CD4-positive, alpha-beta memory T cell (primary cell): ENCODE measurements around the gene TEAD1. TPM values are rescaled to one million over a fixed set of nuclear protein-coding genes. Genes with fewer than 3 reads are reported as not detected.

Experiments
- CTCF ChIA-PET: fragments of 350-600 bp; sonication (Branson Sonifier 250); formaldehyde crosslinking; loops from one replicate; lab custom pipeline; 2021; ENCODE audit warnings: inconsistent platforms; ENCODE audit not compliant: partially characterized antibody; lab: Charles Lee
- POLR2A ChIA-PET: fragments of 350-600 bp; sonication (Branson Sonifier 250); formaldehyde crosslinking; loops from one replicate; lab custom pipeline; 2021; ENCODE audit not compliant: partially characterized antibody; lab: Charles Lee
- DNase-seq, 5 donors: peaks; one replicate each; pipeline versions ENCODE4 v3.0.0 to v3.0.0-alpha.2; 2020 to 2022; ENCODE audit warnings: mixed read lengths in 1 of 5
- H3K27ac ChIP-seq: one replicate; pipeline ENCODE4 v1.7.0; 2013; ENCODE audit warnings: low read depth, low read length
- H3K27me3 ChIP-seq: 2 replicates; pipeline ENCODE4 v1.7.0; 2013; ENCODE audit warnings: mild to moderate bottlenecking, low read length, moderate library complexity; ENCODE audit not compliant: insufficient read depth
- H3K36me3 ChIP-seq: 2 replicates; pipeline ENCODE4 v1.7.0; 2013; ENCODE audit warnings: mild to moderate bottlenecking, low read length, moderate library complexity; ENCODE audit not compliant: insufficient read depth
- H3K4me1 ChIP-seq: 2 replicates; pipeline ENCODE4 v1.7.0; 2013; ENCODE audit warnings: mild to moderate bottlenecking, low read length, moderate library complexity; ENCODE audit not compliant: insufficient read depth
- H3K4me3 ChIP-seq, 2 donors: one replicate each; pipeline ENCODE4 v1.7.0; 2013; ENCODE audit warnings: low read length in 2 of 2, mild to moderate bottlenecking in 1 of 2
- H3K9me3 ChIP-seq, 2 donors: one replicate each; pipeline ENCODE4 v1.7.0; 2013; ENCODE audit warnings: low read length in 2 of 2, control low read depth in 1 of 2; ENCODE audit not compliant: control insufficient read depth in 1 of 2
- H3K27ac Mint-ChIP-seq, 7 donors: one replicate each; pipeline ENCODE4 v1.8.0; 2020 to 2021; ENCODE audit warnings: mixed read lengths in 7 of 7, mild to moderate bottlenecking in 6 of 7, inconsistent platforms in 3 of 7, moderate library complexity in 3 of 7
- H3K27me3 Mint-ChIP-seq, 2 donors: one replicate each; pipeline ENCODE4 v1.8.0; 2020 to 2021; ENCODE audit warnings: mixed read lengths in 2 of 2
- H3K36me3 Mint-ChIP-seq, 2 donors: one replicate each; pipeline ENCODE4 v1.8.0; 2020 to 2021; ENCODE audit warnings: mixed read lengths in 2 of 2, inconsistent platforms in 1 of 2, mild to moderate bottlenecking in 1 of 2
- H3K4me1 Mint-ChIP-seq, 4 donors: one replicate each; pipeline ENCODE4 v1.8.0; 2020 to 2021; ENCODE audit warnings: mixed read lengths in 4 of 4, mild to moderate bottlenecking in 1 of 4
- H3K4me3 Mint-ChIP-seq, 8 donors: one replicate each; pipeline ENCODE4 v1.8.0; 2020 to 2021; ENCODE audit warnings: mixed read lengths in 8 of 8, mild to moderate bottlenecking in 7 of 8, moderate library complexity in 6 of 8, inconsistent platforms in 3 of 8
- H3K9me3 Mint-ChIP-seq, 8 donors: one replicate each; pipeline ENCODE4 v1.8.0; 2020 to 2021; ENCODE audit warnings: mixed read lengths in 8 of 8, mild to moderate bottlenecking in 5 of 8, inconsistent platforms in 3 of 8, moderate library complexity in 1 of 8
- intact Hi-C: fragments of 100-400 bp; cut with micrococcal nuclease; formaldehyde crosslinking; loops from one replicate; pipeline ENCODE4 v1.15.1; 2023
- polyA plus RNA-seq, 2 donors: library from polyadenylated mRNA; unstranded; fragments of 300-500 nt; fragmentation: Illumina TruSeq; gene quantifications; one replicate each; pipeline ENCODE4 v1.2.3, GENCODE V29; 2021
- total RNA-seq, 2 experiments: library from RNA; stranded (reverse); gene quantifications; one replicate each; pipeline ENCODE4 v1.2.3, GENCODE V29; 2021

TEAD1 gene
- total and polyA plus RNA-seq, 4 experiments from 2014 or later = 0.15 to 1.1 (median 0.52) TPM; not detected in 1

DNA sequence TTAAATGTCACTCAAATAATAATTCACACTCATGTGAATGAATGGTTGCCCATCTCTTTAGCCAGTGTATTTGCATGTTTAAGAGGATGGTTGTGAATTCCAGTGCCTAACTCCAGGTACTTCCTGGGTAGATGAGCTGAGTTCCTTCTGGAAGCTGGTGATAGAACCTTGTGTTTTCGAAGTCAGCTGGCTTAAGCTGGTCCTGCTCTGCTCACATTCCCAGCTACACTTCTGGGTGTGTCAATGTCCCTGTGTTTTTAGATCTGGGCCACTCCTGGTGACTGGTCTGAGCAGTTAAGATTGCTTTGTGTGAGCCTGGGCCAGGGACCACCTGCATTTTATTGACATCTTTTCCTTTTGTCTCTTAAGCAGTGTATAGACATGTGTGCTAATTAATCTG, 10.6 kb downstream of the TEAD1 start:
- POLR2A ChIA-PET = no interaction called here
- no peak overlapping the region for H3K27ac ChIP-seq
- H3K4me3 ChIP-seq = no peak overlapping the region
- H3K9me3 Mint-ChIP-seq = peaks cover 0 to 3% (median 0%) of the 10 kb centered on the region in 8 donors
- no peak overlapping the region for H3K4me3 Mint-ChIP-seq
- intact Hi-C loops = no loop called here
- no peak for DNase-seq
- no peaks in the 10 kb centered on the region for H3K36me3 Mint-ChIP-seq
- peaks cover 0 to 10% (median 8%) of the 10 kb centered on the region in 4 donors for H3K4me1 Mint-ChIP-seq
- H3K27me3 Mint-ChIP-seq = peaks cover 38 to 62% of the 10 kb centered on the region in 2 donors
- no peak overlapping the region for H3K27ac Mint-ChIP-seq
- no peaks in the 10 kb centered on the region for H3K9me3 ChIP-seq
- H3K4me1 ChIP-seq = no peaks in the 10 kb centered on the region
- CTCF ChIA-PET = no interaction called here
- H3K27me3 ChIP-seq = peaks cover 7% of the 10 kb centered on the region
- no peaks in the 10 kb centered on the region for H3K36me3 ChIP-seq

DNA sequence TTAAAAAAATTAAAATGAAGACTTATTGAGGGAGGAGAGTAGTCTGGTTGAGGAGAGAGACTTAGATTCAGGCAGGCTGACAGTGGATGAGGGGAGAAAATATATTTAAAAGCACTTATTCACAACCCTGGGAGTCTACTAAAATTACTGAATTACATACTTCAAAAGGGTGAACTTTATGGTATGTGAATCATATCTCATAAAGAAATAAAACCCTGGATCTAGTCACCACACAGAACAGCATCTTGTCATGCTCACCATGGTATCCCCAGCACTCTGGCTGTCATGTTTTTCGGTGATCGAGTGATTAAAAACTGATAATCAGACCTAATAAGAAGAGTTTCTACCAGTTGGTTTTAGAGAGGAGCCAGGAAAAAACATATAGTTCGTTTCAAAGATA, 11.0 kb downstream of the TEAD1 start:
- Mint-ChIP-seq H3K4me3 (no peak overlapping the region), H3K9me3 (peaks cover 0 to 3% (median 0%) of the 10 kb centered on the region in 8 donors), H3K27ac (no peak overlapping the region), H3K36me3 (no peaks in the 10 kb centered on the region), H3K27me3 (peaks cover 36 to 60% of the 10 kb centered on the region in 2 donors), H3K4me1 (peaks cover 0 to 7% (median 7%) of the 10 kb centered on the region in 4 donors)
- Histone ChIP-seq H3K4me1 (no peaks in the 10 kb centered on the region), H3K36me3 (no peaks in the 10 kb centered on the region), H3K27me3 (peaks cover 7% of the 10 kb centered on the region), H3K4me3 (no peak overlapping the region), H3K9me3 (no peaks in the 10 kb centered on the region), H3K27ac (no peak overlapping the region)
- intact Hi-C loops = no loop called here
- DNase-seq = no peak
- POLR2A ChIA-PET = no interaction called here
- CTCF ChIA-PET = no interaction called here

DNA sequence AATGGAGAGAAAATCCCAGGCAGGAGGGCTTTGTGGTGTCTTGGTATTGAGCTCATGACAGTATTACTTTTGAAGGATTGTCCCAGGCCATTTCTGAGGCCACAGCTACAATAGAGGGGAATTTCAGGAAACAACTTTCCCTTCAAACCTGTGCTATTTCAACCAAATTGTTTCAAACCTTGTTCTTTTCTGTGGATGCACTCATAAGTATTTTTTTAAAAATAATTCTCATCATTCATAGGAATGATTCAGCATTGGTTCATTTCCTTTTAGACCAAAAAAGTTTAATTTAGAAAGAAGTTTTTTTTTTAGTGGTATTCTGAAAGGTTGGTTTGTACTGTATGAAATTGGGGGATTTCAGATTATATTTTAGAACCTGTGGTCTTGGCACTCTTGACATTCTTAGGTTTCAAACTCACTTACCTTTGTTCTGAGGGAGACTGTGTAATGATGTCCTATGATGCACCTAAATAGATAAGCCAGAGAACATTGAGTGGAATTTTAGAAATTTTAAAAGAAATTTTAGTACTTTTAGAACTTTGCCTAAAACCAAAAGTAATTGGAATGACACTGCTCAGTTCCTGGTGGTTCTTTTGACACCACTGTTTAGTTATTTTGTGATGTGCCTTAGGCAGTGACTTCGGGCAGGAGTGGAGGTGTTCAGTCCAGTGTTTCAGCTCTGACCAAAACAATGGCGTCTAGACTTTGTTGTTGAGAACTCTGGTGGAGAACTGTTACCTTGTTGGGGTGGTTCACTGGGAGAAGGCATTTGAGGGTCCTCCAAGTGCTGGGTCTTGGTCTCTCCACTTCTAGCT, 12.2 kb downstream of the TEAD1 start:
- Histone ChIP-seq H3K4me1 (no peaks in the 10 kb centered on the region), H3K4me3 (no peak overlapping the region), H3K36me3 (no peaks in the 10 kb centered on the region), H3K27ac (no peak overlapping the region), H3K9me3 (no peaks in the 10 kb centered on the region), H3K27me3 (peaks cover 4% of the 10 kb centered on the region)
- Mint-ChIP-seq H3K27ac (no peak overlapping the region), H3K4me1 (no peaks in the 10 kb centered on the region), H3K36me3 (no peaks in the 10 kb centered on the region), H3K4me3 (no peak overlapping the region), H3K9me3 (peaks cover 0 to 3% (median 0%) of the 10 kb centered on the region in 8 donors), H3K27me3 (peaks cover 31 to 59% of the 10 kb centered on the region in 2 donors)
- no peak for DNase-seq
- CTCF ChIA-PET = no interaction called here
- intact Hi-C loops = no loop called here
- POLR2A ChIA-PET = no interaction called here

- POLR2A ChIA-PET = no interaction called here
- CTCF ChIA-PET = no interaction called here
- DNase-seq = no peak
- Mint-ChIP-seq H3K9me3 (no peaks in the 10 kb centered on the region), H3K27me3 (peaks cover 27 to 57% of the 10 kb centered on the region in 2 donors), H3K36me3 (no peaks in the 10 kb centered on the region), H3K27ac (no peak overlapping the region), H3K4me3 (no peak overlapping the region), H3K4me1 (no peaks in the 10 kb centered on the region)
- intact Hi-C loops = no loop called here
- Histone ChIP-seq H3K27me3 (no peaks in the 10 kb centered on the region), H3K27ac (no peak overlapping the region), H3K36me3 (no peaks in the 10 kb centered on the region), H3K9me3 (no peaks in the 10 kb centered on the region), H3K4me1 (no peaks in the 10 kb centered on the region), H3K4me3 (no peak overlapping the region)
Measured at GRCh38 chr11:12687216-12687623, 13.0 kb downstream of the TEAD1 start.

DNA sequence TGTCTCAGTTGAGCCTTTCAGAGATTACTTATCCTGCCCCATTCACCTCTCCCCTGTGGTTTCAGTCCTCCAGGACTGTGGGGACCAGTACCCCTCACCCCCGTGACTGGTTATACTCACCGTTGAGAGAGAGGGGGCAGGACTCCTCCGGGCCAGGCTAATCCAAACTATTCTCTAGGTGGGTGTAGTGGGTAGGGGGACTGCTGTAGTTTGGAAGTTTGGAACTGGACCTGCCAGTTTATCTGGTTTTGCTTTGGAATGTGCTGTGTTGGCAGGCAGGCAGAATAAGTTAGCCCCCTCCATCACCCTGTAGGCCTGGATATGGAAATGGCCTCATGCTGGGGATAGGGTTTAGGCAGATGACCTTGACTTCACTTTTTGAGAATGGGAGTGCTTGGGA, 13.5 kb downstream of the TEAD1 start:
- no peak for DNase-seq
- no peak overlapping the region for H3K27ac Mint-ChIP-seq
- H3K27me3 Mint-ChIP-seq = peaks cover 22 to 52% of the 10 kb centered on the region in 2 donors
- no peak overlapping the region for H3K4me3 ChIP-seq
- no peaks in the 10 kb centered on the region for H3K27me3 ChIP-seq
- no peaks in the 10 kb centered on the region for H3K36me3 Mint-ChIP-seq
- no peaks in the 10 kb centered on the region for H3K4me1 Mint-ChIP-seq
- H3K9me3 ChIP-seq = no peaks in the 10 kb centered on the region
- H3K27ac ChIP-seq = no peak overlapping the region
- ChIA-PET CTCF (no interaction called here), POLR2A (no interaction called here)
- H3K9me3 Mint-ChIP-seq = no peaks in the 10 kb centered on the region
- intact Hi-C loops = no loop called here
- no peaks in the 10 kb centered on the region for H3K36me3 ChIP-seq
- no peak overlapping the region for H3K4me3 Mint-ChIP-seq
- H3K4me1 ChIP-seq = no peaks in the 10 kb centered on the region

GRCh38 chr11:12689029-12689755, 15.0 kb downstream of the TEAD1 start:
- CTCF ChIA-PET = no interaction called here
- H3K4me1 Mint-ChIP-seq = peaks cover 0 to 8% (median 4%) of the 10 kb centered on the region in 4 donors
- no peaks in the 10 kb centered on the region for H3K9me3 Mint-ChIP-seq
- no peak overlapping the region for H3K27ac Mint-ChIP-seq
- H3K4me1 ChIP-seq = peaks cover 8% of the 10 kb centered on the region
- H3K4me3 Mint-ChIP-seq = no peak overlapping the region
- no peak overlapping the region for H3K4me3 ChIP-seq
- no peaks in the 10 kb centered on the region for H3K9me3 ChIP-seq
- intact Hi-C loops = no loop called here
- peaks cover 7% of the 10 kb centered on the region for H3K27me3 ChIP-seq
- H3K36me3 Mint-ChIP-seq = no peaks in the 10 kb centered on the region
- no peaks in the 10 kb centered on the region for H3K36me3 ChIP-seq
- POLR2A ChIA-PET = no interaction called here
- peaks cover 21 to 57% of the 10 kb centered on the region in 2 donors for H3K27me3 Mint-ChIP-seq
- no peak overlapping the region for H3K27ac ChIP-seq
- no peak for DNase-seq

DNA sequence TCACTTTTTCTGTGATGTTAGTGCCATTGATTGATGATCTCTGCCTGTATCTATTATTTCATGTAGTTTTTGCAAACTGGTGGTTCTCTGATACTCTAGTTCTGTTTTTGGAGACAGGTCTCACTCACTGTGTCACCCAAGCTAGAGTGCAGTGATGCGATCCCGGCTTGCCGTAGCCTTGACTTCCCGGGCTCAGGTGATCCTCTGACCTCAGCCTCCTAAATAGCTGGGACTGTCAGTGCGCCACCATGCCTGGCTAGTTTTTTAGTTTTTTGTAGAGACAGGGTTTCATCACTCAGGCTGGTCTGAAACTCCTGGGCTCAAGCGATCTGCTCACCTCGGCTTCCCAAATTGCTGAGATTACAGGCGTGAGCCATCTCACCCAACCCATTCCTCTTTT, 16.4 kb downstream of the TEAD1 start:
- Histone ChIP-seq H3K27ac (no peak overlapping the region), H3K4me1 (peaks cover 9% of the 10 kb centered on the region), H3K9me3 (no peaks in the 10 kb centered on the region), H3K27me3 (peaks cover 11% of the 10 kb centered on the region), H3K4me3 (no peak overlapping the region), H3K36me3 (no peaks in the 10 kb centered on the region)
- CTCF ChIA-PET = no interaction called here
- intact Hi-C loops = no loop called here
- peaks cover 0 to 8% (median 4%) of the 10 kb centered on the region in 4 donors for H3K4me1 Mint-ChIP-seq
- H3K27ac Mint-ChIP-seq = no peak overlapping the region
- H3K9me3 Mint-ChIP-seq = no peaks in the 10 kb centered on the region
- POLR2A ChIA-PET = no interaction called here
- no peaks in the 10 kb centered on the region for H3K36me3 Mint-ChIP-seq
- H3K27me3 Mint-ChIP-seq = peaks cover 27 to 60% of the 10 kb centered on the region in 2 donors
- no peak overlapping the region for H3K4me3 Mint-ChIP-seq
- no peak for DNase-seq
